Measurements from ENCODE around the gene WWC1.

The WWC1 gene

DNA sequence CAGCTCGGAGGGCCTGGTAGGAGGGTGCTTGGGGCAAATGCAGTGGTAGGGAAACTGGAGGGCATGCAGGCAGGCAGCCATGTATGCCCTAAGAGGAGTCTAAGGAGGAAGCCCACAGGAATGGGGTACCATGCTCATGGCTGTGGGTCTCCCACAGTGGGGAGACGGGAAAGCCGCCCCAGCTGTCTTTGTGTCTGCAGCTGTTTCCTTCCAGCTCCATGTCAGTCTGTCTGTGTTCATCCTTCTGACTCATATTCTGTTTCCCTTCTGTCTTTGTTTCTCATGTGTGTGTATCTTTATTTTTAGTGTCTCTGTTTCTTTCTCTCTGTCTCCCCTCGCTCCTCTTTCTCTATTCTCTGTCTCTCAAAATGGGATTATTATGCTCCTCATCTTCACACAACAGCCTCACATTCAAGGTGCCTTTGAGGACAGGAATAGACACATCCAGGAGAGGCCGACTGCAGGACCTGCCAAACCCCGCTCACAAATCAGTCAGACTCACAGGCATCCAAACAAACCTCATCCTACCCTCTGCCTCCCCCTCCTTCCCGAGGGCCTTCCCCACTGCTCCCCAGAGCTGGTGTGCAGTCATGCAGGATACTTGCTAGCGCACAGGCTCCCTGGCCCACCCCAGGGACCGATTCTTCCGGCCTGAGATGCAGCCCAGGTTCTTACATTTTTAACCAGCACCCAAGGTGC is 126.4 kb downstream of the WWC1 start:
- peaks cover 4 to 5% of the 10 kb centered on the region in 2 donors for H3K36me3 ChIP-seq (ENCODE audit: control insufficient read depth in 2 of 2, insufficient read depth in 2 of 2, low read length in 2 of 2)
- H3K9ac ChIP-seq (ENCODE audit: low read depth in 1 of 2, low read length in 2 of 2) = no peak overlapping the region
- no peaks in the 10 kb centered on the region for H3K9me3 ChIP-seq (ENCODE audit: control insufficient read depth in 2 of 2, low read length in 2 of 2)
- H3K27me3 ChIP-seq (ENCODE audit: control insufficient read depth in 2 of 2, insufficient read depth in 2 of 2, low read length in 2 of 2) = no peaks in the 10 kb centered on the region
- H3K4me1 ChIP-seq (ENCODE audit: control insufficient read depth in 2 of 2, insufficient read depth in 2 of 2, low read length in 2 of 2) = no peaks in the 10 kb centered on the region
- no peak overlapping the region for H3K4me3 ChIP-seq (ENCODE audit: low read length in 2 of 2)
- H3K27ac ChIP-seq (ENCODE audit: low read depth in 2 of 2, low read length in 2 of 2) = no peak overlapping the region

DNA sequence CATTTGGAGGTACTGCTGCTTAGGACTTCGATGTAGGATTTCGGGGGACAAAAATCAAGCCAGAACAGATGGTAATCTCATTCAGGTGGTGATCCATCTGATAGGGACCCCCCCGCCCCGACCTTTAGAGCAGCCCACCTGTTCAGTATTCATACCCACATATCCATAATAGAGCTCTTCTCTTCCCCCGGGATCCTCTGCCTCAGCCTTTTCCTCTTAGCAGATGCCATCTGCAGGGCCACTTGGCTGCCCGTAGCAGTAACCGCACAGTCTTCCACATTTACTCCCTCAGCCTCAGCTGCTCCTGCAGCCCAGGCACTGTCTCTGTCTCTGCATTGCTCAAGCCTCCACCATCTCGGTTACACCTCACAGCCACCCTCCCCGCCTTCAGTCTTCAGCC is 129.0 kb downstream of the WWC1 start:
- H3K4me3 ChIP-seq (ENCODE audit: low read length in 2 of 2) = no peak overlapping the region
- no peak overlapping the region for H3K27ac ChIP-seq (ENCODE audit: low read depth in 2 of 2, low read length in 2 of 2)

DNA sequence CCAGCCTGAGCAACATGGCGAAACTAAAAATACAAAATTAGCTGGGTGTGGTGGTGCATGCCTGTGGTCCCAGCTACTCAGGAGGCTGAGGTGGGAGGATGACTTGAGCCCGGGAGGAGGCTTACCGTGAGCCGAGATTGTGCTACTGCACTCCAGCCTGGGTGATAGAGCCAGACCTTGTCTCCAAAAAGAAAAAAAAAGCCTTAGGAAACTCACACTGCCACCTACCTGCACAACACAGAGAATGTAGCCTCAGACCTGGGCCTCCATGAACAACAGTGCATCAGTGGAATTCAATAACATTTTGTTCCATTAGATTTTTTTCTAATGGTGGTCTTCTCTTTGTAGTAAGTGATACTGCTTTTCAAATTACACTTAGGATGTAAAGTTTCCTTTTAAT is 131.0 kb downstream of the WWC1 start:
- H3K36me3 ChIP-seq (ENCODE audit: control insufficient read depth in 2 of 2, insufficient read depth in 2 of 2, low read length in 2 of 2) = no peaks in the 10 kb centered on the region
- H3K9me3 ChIP-seq (ENCODE audit: control insufficient read depth in 2 of 2, low read length in 2 of 2) = no peaks in the 10 kb centered on the region
- H3K27me3 ChIP-seq (ENCODE audit: control insufficient read depth in 2 of 2, insufficient read depth in 2 of 2, low read length in 2 of 2) = no peaks in the 10 kb centered on the region
- H3K4me1 ChIP-seq (ENCODE audit: control insufficient read depth in 2 of 2, insufficient read depth in 2 of 2, low read length in 2 of 2) = no peaks in the 10 kb centered on the region
- H3K9ac ChIP-seq (ENCODE audit: low read depth in 1 of 2, low read length in 2 of 2) = no peak overlapping the region
- no peak overlapping the region for H3K4me3 ChIP-seq (ENCODE audit: low read length in 2 of 2)
- no peak overlapping the region for H3K27ac ChIP-seq (ENCODE audit: low read depth in 2 of 2, low read length in 2 of 2)

More for the DNA sequence above, 129.0 kb downstream of the WWC1 start:
- H3K9me3 ChIP-seq (ENCODE audit: control insufficient read depth in 2 of 2, low read length in 2 of 2) = no peaks in the 10 kb centered on the region
- H3K9ac ChIP-seq (ENCODE audit: low read depth in 1 of 2, low read length in 2 of 2) = no peak overlapping the region
- no peaks in the 10 kb centered on the region for H3K27me3 ChIP-seq (ENCODE audit: control insufficient read depth in 2 of 2, insufficient read depth in 2 of 2, low read length in 2 of 2)
- H3K36me3 ChIP-seq (ENCODE audit: control insufficient read depth in 2 of 2, insufficient read depth in 2 of 2, low read length in 2 of 2) = no peaks in the 10 kb centered on the region
- no peaks in the 10 kb centered on the region for H3K4me1 ChIP-seq (ENCODE audit: control insufficient read depth in 2 of 2, insufficient read depth in 2 of 2, low read length in 2 of 2)

DNA sequence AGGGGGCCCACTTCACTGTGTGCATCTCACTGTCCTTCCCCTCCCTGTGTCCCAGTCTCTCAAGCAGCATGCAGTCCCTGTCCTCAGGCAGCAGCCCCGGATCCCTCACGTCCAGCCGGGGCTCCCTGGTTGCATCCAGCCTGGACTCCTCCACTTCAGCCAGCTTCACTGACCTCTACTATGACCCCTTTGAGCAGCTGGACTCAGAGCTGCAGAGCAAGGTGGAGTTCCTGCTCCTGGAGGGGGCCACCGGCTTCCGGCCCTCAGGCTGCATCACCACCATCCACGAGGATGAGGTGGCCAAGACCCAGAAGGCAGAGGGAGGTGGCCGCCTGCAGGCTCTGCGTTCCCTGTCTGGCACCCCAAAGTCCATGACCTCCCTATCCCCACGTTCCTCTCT is 132.0 kb downstream of the WWC1 start:
- Histone ChIP-seq H3K4me1 (ENCODE audit: control insufficient read depth in 2 of 2, insufficient read depth in 2 of 2, low read length in 2 of 2) (no peaks in the 10 kb centered on the region), H3K27ac (ENCODE audit: low read depth in 2 of 2, low read length in 2 of 2) (no peak overlapping the region), H3K4me3 (ENCODE audit: low read length in 2 of 2) (no peak overlapping the region), H3K9ac (ENCODE audit: low read depth in 1 of 2, low read length in 2 of 2) (no peak overlapping the region), H3K9me3 (ENCODE audit: control insufficient read depth in 2 of 2, low read length in 2 of 2) (no peaks in the 10 kb centered on the region), H3K27me3 (ENCODE audit: control insufficient read depth in 2 of 2, insufficient read depth in 2 of 2, low read length in 2 of 2) (no peaks in the 10 kb centered on the region), H3K36me3 (ENCODE audit: control insufficient read depth in 2 of 2, insufficient read depth in 2 of 2, low read length in 2 of 2) (peaks cover 0 to under 1% of the 10 kb centered on the region in 2 donors)

DNA sequence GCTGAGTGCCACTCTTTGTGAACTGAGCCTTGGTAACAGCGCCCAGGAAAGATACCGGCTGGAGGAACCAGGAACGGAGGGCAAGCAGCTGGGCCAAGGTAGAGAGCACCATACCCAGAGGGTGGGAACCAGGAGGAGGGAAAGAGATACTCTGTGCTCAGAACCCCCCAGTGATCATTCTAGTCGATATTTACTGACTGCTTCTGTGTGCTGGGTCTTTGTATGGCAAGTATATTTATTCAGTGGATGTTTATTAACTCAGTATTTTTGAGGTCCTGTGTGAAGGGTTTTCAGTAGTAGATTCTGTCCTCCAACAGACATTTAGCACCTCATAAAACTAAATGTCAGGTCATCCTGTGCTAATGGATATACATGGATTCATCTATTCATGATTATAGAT is 132.5 kb downstream of the WWC1 start:
- no peaks in the 10 kb centered on the region for H3K27me3 ChIP-seq (ENCODE audit: control insufficient read depth in 2 of 2, insufficient read depth in 2 of 2, low read length in 2 of 2)
- H3K9me3 ChIP-seq (ENCODE audit: control insufficient read depth in 2 of 2, low read length in 2 of 2) = no peaks in the 10 kb centered on the region
- H3K4me1 ChIP-seq (ENCODE audit: control insufficient read depth in 2 of 2, insufficient read depth in 2 of 2, low read length in 2 of 2) = no peaks in the 10 kb centered on the region
- H3K9ac ChIP-seq (ENCODE audit: low read depth in 1 of 2, low read length in 2 of 2) = no peak overlapping the region
- peaks cover 3 to 5% of the 10 kb centered on the region in 2 donors for H3K36me3 ChIP-seq (ENCODE audit: control insufficient read depth in 2 of 2, insufficient read depth in 2 of 2, low read length in 2 of 2)
- H3K27ac ChIP-seq (ENCODE audit: low read depth in 2 of 2, low read length in 2 of 2) = no peak overlapping the region
- no peak overlapping the region for H3K4me3 ChIP-seq (ENCODE audit: low read length in 2 of 2)

DNA sequence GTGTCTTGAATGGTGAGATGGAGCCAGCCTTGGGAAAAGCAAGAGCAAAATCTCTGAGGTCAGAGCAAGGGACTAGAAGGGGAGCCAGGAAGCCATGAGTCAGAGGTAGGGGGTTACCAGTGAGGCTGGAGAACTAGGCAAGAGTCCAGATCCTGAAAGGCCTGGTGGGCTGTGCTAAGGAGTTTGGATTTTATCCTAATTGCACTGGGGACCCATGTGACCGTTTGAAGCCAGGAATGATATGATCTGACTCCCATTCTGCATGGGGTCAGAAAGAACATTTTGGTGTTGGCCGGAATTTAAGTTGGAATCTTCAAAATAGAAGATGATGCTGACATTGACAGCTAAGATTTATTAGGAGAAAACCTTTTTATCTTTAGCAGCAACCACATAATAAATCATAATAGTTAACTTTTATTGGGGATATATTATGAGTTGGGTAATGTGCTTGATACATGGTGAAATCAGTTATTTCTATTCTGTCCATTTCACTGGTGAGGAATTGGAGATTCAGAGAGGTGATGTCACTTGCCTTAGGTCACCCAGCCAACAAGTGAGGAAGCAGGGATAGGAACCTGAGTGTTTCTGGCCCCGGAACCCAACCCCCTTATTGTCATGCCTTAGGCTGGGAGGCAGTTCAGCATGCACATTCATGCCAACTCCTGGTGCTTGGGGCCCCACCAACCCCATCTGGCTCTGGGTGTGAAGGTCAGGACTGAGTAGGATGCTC is 133.3 kb downstream of the WWC1 start:
- Histone ChIP-seq H3K36me3 (ENCODE audit: control insufficient read depth in 2 of 2, insufficient read depth in 2 of 2, low read length in 2 of 2) (peaks cover 3 to 5% of the 10 kb centered on the region in 2 donors), H3K27ac (ENCODE audit: low read depth in 2 of 2, low read length in 2 of 2) (no peak overlapping the region), H3K4me1 (ENCODE audit: control insufficient read depth in 2 of 2, insufficient read depth in 2 of 2, low read length in 2 of 2) (peaks cover under 1% of the 10 kb centered on the region in 2 donors), H3K9ac (ENCODE audit: low read depth in 1 of 2, low read length in 2 of 2) (no peak overlapping the region), H3K4me3 (ENCODE audit: low read length in 2 of 2) (no peak overlapping the region), H3K27me3 (ENCODE audit: control insufficient read depth in 2 of 2, insufficient read depth in 2 of 2, low read length in 2 of 2) (no peaks in the 10 kb centered on the region), H3K9me3 (ENCODE audit: control insufficient read depth in 2 of 2, low read length in 2 of 2) (no peaks in the 10 kb centered on the region)

DNA sequence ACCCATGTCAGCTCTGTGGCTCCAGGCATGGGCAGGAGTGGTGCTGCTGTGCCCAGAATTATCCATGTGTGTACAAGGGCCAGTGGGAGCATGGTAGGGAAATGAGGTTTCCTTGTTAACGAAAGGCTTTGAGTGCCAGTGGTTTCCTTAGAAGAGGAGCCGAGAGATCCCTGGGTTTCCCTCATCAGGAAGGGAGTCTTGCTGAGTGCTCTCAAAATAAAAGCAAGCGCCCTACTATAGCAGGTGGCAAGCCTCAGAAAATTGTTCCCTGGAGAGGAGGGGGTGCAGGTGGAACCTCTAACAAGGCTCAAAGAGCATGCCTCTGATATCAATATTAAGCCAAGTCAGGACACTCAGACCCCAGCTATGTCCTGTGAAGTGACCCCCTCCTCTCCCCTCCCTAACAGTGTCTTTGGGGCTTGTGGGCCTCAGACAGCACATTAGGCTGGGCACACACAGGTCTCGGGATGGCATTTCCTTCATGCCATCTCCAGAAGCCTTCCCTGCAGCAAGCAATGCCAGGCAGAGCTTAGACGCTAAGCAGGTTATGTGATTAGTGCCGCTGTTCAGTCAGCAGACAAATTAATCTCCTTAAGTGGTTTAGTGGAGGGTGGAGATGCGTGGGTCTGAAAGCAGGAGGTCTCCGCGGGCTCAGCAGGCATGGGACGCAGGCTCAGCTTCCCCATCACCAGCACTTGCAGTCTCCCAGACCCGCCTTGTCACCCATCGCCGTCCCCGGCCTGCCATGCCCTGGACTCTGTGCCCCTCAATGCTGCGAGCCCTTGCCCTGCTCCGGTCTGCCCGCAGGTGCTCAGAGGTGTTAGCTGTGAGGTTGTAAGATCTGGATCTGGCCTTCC is 134.8 kb downstream of the WWC1 start:
- H3K9me3 ChIP-seq (ENCODE audit: control insufficient read depth in 2 of 2, low read length in 2 of 2) = no peaks in the 10 kb centered on the region
- no peak overlapping the region for H3K4me3 ChIP-seq (ENCODE audit: low read length in 2 of 2)
- H3K27ac ChIP-seq (ENCODE audit: low read depth in 2 of 2, low read length in 2 of 2) = no peak overlapping the region
- H3K9ac ChIP-seq (ENCODE audit: low read depth in 1 of 2, low read length in 2 of 2) = no peak overlapping the region
- peaks cover 5 to 11% of the 10 kb centered on the region in 2 donors for H3K4me1 ChIP-seq (ENCODE audit: control insufficient read depth in 2 of 2, insufficient read depth in 2 of 2, low read length in 2 of 2)
- H3K36me3 ChIP-seq (ENCODE audit: control insufficient read depth in 2 of 2, insufficient read depth in 2 of 2, low read length in 2 of 2) = peaks cover 3 to 5% of the 10 kb centered on the region in 2 donors
- no peaks in the 10 kb centered on the region for H3K27me3 ChIP-seq (ENCODE audit: control insufficient read depth in 2 of 2, insufficient read depth in 2 of 2, low read length in 2 of 2)

DNA sequence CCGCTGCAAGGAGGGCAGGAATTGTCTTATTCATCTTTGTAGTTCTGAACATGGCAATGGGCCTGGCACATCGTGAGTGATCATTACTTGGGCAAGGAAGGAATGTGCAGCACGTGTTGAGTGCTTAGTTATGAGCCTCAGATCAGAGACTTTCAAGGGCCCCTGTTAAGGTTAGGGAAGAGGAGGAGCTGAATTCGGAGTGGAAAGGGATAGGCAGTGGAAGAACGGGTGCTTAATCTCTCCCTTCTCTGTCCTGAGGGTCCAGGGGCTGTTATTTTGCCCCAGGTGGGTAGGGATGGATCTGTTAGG is 135.4 kb downstream of the WWC1 start:
- Histone ChIP-seq H3K27me3 (ENCODE audit: control insufficient read depth in 2 of 2, insufficient read depth in 2 of 2, low read length in 2 of 2) (no peaks in the 10 kb centered on the region), H3K27ac (ENCODE audit: low read depth in 2 of 2, low read length in 2 of 2) (no peak overlapping the region), H3K36me3 (ENCODE audit: control insufficient read depth in 2 of 2, insufficient read depth in 2 of 2, low read length in 2 of 2) (peaks cover 3 to 5% of the 10 kb centered on the region in 2 donors), H3K4me1 (ENCODE audit: control insufficient read depth in 2 of 2, insufficient read depth in 2 of 2, low read length in 2 of 2) (peaks cover 5 to 11% of the 10 kb centered on the region in 2 donors), H3K9ac (ENCODE audit: low read depth in 1 of 2, low read length in 2 of 2) (no peak overlapping the region), H3K4me3 (ENCODE audit: low read length in 2 of 2) (no peak overlapping the region), H3K9me3 (ENCODE audit: control insufficient read depth in 2 of 2, low read length in 2 of 2) (no peaks in the 10 kb centered on the region)

DNA sequence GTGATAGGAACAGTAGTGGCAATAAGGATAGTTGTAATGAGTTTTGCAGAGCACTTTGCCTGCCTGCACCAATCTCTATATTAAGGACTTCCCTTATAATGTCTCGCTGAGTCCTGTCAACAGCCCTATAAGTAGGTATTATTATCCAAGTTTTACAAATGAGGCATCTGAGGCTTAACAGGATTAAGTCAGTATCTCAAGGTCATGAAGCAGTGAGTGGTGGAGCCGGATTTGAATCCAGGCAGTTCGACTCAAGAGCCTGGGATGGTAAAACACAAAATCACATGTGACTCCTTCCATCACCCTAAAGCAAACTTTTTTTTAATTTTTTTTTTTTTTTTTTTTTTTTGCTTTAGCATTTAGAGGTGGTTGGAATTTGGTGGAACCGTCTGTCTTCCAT is 135.8 kb downstream of the WWC1 start:
- Histone ChIP-seq H3K4me3 (ENCODE audit: low read length in 2 of 2) (no peak overlapping the region), H3K4me1 (ENCODE audit: control insufficient read depth in 2 of 2, insufficient read depth in 2 of 2, low read length in 2 of 2) (peaks cover 5 to 11% of the 10 kb centered on the region in 2 donors), H3K27ac (ENCODE audit: low read depth in 2 of 2, low read length in 2 of 2) (no peak overlapping the region), H3K9me3 (ENCODE audit: control insufficient read depth in 2 of 2, low read length in 2 of 2) (no peaks in the 10 kb centered on the region), H3K27me3 (ENCODE audit: control insufficient read depth in 2 of 2, insufficient read depth in 2 of 2, low read length in 2 of 2) (no peaks in the 10 kb centered on the region), H3K36me3 (ENCODE audit: control insufficient read depth in 2 of 2, insufficient read depth in 2 of 2, low read length in 2 of 2) (peaks cover 3 to 5% of the 10 kb centered on the region in 2 donors), H3K9ac (ENCODE audit: low read depth in 1 of 2, low read length in 2 of 2) (no peak overlapping the region)

DNA sequence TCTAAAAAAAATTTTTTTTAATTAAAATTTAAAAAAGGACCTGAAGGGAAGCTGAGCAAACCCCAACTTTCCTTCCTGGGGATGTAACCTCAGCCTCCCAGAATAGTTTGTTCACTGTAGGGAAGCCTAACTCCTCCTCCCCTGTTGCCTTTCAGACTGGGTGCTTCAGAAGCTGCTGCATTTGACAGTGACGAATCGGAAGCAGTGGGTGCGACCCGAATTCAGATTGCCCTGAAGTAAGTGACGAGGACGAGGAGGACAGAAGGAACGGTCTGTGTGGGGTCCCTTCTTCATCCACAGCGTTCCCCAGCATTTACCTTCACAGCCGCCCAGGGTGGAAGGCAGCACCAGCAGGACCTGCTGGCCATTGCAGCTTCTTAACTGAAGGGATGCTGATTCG is 137.1 kb downstream of the WWC1 start:
- H3K36me3 ChIP-seq (ENCODE audit: control insufficient read depth in 2 of 2, insufficient read depth in 2 of 2, low read length in 2 of 2) = peaks cover 6 to 9% of the 10 kb centered on the region in 2 donors
- peaks cover 5 to 11% of the 10 kb centered on the region in 2 donors for H3K4me1 ChIP-seq (ENCODE audit: control insufficient read depth in 2 of 2, insufficient read depth in 2 of 2, low read length in 2 of 2)
- no peak overlapping the region for H3K4me3 ChIP-seq (ENCODE audit: low read length in 2 of 2)
- H3K9ac ChIP-seq (ENCODE audit: low read depth in 1 of 2, low read length in 2 of 2) = no peak overlapping the region
- H3K9me3 ChIP-seq (ENCODE audit: control insufficient read depth in 2 of 2, low read length in 2 of 2) = no peaks in the 10 kb centered on the region
- H3K27me3 ChIP-seq (ENCODE audit: control insufficient read depth in 2 of 2, insufficient read depth in 2 of 2, low read length in 2 of 2) = no peaks in the 10 kb centered on the region
- no peak overlapping the region for H3K27ac ChIP-seq (ENCODE audit: low read depth in 2 of 2, low read length in 2 of 2)

Data from mucosa of rectum (tissue), 2 donors.